Anterior cingulate cortex (tissue), 58 donors: ENCODE measurements around the gene MGST2.

ENCODE experiments used
- DNase-seq, 58 donors: peaks; one replicate each; lab custom pipeline; 2025; lab: John Stamatoyannopoulos, UW

The MGST2 gene

DNA sequence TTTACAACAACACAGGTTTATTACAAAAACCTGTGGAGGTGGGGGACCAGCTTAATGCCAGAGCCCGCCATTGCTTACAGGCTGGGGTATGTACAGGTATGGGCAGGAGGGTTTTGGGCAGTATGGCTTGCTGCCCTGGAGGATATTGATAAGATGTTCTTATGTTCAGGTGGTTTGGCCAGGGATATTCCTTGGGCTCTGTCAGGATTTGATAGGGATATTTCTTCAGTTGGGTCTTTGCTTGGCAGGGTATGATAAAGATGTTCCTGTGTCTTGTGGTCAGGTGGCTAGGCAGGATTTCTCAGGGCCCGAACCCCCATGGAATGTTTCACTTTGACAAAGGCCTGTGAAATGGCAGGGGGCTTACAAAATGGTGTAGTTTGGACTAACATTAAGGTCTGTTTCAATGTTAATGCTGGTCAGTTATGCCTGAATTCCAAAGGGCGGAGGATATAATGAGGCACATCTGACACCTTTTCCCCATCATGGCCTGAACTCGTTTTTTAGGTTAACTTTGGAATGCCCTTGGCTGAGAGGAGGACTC is 3.1 kb downstream of the MGST2 start:
- no peak for DNase-seq

DNA sequence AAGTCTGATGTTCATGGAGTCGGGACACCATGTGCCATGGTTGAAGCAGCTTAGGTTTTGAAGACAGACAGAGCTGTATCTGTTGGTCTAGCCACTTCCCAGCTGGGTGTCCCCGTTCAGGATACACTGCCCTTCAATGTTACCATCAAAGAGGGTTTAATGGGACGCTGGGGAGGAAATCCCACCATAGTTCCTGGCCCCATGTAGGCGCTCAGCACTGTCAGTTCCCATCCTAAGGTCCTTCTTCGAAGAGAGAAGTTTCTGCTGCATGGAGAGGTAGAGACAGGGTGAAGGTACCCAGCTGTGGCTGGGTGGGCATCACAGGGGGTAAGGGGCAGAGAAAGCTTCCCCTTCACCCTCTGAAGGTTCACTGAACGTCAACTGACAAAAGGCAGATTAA is 3.7 kb downstream of the MGST2 start:
- DNase-seq, result no peak

DNA sequence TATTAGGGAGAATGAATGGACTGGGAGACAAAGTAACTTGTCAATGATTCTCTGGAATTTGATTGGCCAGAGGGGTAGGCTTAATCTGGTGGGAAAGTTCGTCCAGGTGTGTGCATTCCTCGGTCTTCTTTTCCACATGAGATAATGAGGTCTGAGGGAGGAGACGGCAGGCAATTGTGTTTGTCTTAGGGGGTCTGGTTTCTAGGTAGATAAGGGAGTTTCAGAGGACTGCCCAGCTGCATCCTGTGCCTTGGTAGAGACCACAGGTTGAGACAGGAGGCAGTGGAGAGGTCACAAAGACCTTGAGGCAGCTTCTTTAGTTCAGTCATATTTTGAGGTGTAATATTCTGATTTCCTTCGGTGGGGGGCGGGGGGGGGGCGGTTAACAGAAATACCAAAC is 4.3 kb downstream of the MGST2 start:
- no peak for DNase-seq

DNA sequence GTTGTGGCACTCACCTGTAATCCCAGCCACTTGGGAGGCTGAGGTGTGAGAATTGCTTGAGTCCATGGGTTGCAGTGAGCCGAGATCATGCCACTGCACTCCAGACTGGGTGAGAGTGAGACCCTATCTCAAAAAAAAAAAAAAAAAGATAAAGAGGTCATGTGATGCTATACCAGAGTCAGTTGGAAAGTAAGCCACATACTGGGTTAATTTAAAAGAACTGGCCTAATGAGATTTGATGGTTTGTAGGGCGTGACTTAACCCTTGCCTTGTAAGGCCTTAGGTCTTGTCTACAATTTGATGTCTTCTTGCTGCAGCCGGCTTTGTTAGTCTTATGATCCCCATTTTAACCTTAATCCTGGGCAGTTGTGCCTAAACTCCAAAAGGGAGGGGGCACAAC is 5.2 kb downstream of the MGST2 start:
- DNase-seq, result no peak

DNA sequence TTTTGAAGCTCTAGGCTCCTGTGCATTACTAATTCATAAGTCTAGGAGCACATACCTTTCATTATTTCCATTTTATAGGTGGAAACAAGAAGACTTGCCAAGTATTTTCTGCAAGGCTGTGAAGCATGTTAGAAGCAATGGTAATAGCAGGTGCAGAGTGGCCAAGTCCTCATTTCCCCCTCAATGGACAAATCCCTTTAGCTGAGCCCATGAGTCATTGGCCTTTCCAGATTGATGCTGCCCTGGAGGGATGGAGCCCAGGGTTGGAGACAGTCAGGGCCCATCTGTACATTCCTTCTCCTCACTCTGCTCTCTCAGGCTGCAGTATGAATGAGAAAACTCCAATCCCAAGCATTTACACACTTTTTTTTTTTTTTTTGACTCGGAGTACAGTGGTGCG is 6.6 kb downstream of the MGST2 start:
- DNase-seq, result no peak

DNA sequence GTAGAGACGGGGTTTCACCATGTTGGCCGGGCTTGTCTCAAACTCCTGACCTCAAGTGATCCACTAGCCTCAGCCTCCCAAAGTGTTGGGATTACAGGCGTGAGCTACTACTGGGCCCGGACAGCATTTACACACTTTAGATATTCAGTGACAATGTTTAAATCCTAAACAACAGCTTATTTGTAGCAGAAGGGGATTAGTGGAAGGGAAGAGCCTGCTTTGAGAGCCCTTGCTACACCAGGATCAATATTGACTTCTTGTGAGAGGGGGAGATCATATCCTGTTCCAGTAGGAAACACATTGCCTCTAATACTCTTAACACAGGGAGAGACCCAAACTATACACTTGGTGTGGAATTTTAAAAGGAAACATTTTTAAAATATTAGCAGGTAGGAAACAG is 7.1 kb downstream of the MGST2 start:
- no peak for DNase-seq

DNA sequence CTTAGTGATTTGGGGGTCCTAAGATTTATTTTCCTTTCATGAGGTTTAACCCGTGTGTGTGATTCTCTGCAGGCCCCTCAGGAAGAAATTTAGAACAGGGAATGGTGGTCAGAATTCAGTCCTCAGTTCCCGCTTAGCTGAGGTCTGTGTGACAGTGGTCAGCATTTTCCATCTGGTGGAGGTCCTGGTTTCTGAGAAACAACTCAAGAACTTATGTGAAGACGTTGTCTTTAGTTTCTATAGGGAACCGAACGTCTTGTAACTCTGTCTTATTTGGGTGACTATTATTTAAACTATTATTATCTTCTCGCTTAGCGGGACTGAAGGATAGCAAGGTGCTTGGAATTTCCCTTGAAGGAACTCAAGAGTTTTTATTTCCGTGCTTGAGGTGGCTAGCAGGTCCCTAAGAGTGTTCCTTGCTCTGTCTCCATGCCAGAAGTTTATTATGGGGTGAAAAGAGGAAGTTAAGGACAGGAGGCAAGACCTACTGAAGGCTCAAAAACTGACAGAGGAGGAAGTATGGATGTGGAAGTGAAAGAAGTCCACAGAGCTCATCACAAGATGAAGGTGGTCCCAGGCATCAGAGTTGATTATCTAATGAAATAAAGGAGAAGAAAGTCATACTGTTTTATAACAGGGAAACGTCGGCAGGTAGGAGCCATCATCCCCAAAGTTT is 9.4 kb downstream of the MGST2 start:
- peak in 2 of 58 donors; percentile 19 to 52 for DNase-seq

DNA sequence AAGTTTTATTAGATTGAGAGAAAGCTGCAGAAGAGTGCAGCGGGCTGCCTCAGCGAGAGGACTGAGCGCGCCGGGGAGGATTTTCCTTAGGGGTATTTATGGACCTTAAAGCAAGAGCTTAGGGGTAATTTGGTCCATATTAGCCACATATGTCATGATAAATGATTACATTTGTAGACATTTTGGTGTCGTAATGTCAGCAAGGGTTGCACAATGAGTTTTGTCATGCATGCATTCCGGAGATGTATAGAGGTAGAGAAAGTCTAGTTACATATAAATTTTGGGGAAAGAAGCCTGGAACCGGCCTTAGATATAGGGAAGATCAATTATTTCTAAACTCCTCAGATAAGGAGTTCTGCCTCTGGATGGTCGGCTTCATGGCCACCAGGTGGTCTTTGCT is 10.0 kb downstream of the MGST2 start:
- DNase-seq, result no peak

DNA sequence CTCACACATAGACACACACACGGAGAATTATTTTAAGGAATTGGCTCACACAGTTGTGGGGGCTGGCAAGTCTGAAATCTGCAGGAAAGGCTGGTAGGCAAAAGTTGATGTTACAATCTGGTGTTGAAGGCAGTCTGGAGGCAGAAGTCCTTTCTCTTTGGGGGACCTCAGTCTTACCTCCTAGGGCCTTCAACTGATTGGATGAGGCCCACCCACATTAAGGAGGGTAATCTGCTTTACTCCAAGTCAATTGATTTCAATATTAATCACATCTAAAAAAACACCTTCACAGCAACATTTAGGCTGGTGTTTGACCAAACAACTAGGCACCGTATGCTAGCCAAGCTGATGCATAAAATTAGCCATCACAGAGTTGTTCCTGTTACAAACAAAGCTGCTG is 10.7 kb downstream of the MGST2 start:
- DNase-seq, result peak in 3 of 58 donors; percentile 2 to 33 (median 6)

DNA sequence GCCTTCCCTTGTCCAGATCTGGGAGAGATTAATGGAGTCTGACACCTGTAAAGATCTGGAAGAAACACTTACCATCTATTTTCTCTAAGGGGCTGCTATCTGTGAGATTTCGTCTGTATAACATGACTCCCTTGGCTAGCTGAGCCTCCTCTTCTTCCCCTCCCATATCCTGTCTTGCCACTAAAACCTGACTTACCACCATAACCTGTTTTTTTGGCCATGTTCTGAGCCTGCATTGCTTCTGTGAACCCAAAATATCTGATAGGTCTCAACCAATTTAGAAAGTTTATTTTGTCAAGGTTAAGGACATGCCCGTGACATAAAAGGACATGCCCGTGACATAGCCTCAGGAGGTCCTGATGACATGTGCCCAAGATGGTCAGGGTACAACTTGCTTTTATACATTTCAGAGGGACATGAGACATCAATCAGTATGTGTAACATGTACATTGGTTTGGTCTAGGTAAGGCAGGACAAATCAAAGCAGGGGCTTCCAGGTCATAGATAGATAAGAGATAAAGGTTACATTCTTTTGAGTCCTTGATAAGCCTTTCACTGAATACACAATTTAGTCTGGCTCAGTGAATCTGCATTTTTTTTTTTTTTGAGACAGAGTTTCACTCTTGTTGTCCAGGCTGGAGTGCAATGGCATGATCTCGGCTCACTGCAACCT is 11.4 kb downstream of the MGST2 start:
- no peak for DNase-seq

DNA sequence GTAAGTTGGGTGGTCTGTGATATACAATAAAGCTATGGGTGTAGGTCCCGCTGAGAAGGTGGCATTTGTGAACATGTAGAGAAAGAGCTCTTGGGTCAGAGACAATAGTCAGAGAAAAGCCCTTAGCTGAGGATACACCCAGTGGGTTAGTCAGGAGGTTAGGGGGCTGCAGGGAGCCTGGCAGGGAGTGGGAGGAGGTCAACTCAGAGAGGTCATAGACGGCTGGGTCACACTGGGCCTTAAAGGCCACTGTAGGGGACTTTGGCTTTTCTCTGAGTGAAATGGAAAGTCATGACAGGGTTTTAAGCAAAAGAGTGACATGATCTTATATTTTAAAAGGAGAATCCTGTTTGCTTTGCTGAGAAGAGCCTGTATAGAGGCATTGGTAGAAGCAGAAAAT is 16.7 kb downstream of the MGST2 start:
- no peak for DNase-seq

DNA sequence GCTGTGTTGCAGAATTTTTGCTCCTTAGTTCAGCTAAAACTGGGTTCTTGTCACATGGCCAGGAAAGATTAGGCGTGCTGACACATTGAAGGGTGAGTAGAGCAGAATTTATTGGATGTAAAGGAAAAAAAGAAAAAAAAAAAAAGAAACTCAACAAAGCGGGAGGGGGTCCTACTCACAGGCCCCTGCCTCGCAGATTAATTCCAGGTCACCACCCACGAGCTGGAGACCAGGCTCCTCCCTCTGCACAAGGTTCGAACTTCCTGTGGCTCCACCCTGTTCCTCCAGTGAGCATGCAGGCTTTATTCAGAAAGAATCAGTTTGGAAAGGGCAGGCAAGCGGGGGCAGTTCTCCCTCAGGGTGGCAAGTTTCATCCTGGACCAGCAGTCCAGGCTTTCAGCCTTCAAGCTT is 17.1 kb downstream of the MGST2 start:
- DNase-seq, result no peak

DNA sequence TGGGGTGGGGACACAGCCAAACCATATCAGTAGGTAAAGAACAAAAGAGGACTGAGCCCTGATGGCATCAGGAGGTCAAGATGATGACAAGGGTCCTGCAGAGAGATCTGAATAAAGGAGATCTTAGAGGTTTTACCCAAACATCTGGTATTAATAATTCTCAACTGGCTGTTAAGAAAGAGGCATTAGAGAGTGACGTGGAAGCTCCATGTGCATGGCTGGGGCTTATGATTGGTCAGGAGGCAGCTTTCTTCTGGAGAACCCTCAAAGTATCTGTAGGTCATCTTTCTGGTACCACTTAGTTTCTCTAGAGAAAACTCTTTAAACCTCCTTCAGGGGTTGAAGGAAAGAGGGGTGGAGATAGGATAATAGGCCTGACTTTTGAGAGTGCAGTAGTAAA is 18.7 kb downstream of the MGST2 start:
- DNase-seq, result no peak

DNA sequence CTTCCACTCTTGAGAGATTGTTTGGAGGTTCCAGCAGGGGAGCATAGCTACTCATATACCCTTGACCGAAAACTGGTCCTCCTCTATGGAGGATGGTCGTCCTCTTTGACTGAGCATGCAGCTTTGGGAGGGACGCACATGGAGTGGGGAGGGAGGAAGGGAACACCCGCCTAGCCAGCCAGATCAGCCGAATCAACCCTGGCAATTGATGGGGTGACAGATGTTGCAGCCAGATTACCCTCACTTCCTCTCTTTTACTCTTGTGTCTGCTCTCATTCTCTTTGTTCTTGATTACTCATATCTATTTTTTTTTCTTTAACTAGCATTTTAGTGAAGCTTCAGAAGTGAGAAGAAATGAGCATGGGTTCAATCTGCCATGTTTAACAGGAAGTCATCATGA is 19.6 kb downstream of the MGST2 start:
- no peak for DNase-seq

DNA sequence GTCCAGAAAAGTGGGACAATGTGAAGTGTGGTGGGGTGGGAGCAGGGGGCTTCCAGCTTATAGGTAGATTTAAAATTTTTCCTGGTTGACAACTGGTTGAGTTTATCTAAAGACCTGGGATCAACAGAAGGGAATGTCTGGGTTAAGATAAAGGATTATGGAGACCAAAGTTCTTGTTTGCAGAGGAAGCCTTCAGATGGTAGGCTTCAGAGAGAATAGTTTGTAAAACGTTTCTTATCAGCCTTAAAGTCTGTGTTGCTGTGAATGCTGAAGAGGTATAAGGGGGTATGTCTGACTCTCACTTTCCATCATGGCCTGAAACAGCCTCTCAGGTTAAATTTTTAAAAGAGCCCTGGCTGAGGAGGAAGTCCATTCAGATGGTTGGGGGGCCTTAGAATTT is 20.5 kb downstream of the MGST2 start:
- DNase-seq, result no peak

DNA sequence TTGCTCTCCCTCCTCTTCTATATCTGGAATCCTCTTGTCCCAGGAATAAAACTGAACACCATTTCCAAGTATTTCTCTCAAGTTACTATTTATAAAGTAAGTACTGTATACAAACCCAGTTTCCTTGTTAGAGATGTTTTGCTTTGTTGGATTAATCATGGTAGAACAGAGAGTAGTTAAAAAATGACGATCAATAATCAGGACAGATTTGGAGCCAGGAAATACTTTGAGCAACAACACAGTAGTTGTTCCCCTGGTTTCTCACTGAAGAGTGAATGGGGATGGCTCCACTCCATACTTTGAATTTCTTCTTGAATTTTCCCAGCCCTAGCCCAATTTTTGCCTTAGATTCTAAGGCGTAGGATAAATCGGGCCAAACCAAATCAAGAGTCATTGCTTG is 21.4 kb downstream of the MGST2 start:
- no peak for DNase-seq

DNA sequence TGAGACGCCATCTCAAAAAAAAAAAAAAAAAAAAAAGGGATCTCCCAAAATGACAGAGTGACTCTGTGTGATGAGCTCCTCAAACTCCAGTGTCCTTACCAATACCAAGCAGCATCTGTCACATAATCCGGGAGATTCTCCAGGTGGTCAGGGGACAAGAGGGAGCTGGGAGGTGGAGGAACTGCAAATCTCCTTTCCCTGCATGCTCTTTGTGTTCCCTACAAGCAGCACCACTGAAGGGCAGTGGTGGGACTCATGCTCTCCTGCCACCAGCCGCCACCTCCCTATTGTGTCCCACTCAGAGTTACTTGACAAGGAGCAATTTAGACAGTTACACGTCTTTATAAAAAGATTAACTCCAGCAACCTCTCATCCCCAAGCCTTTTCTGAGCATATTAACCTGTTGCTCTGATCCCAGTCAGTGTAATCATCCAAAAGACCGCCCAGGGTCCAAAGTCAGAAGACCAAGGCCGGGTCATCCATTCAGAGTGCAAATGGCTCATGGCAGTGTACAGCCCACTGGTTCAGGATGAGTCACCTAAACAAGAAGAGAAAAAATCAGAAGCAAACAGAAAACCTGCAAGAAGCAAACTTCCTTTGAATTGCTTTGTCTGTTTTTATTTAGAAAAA is 23.6 kb downstream of the MGST2 start:
- no peak for DNase-seq

DNA sequence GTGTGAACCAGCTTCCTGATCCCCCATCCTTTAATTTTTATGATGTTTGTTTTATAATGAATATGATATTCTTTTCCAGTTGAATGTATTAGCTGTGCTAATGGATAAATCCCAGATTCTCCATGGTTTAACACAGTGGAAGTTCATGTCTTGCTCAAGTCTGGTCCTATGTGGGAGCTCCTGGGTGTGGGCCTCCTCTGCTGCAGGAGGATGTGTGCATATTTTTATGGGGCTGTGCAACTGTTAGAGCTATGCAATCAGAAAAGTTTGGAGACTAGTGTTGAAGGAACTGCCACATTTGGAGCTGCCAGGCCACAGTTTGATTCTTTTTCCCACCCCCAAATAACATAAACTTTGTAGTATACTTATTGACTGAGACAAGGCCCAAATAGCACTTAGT is 24.8 kb downstream of the MGST2 start:
- no peak for DNase-seq

DNA sequence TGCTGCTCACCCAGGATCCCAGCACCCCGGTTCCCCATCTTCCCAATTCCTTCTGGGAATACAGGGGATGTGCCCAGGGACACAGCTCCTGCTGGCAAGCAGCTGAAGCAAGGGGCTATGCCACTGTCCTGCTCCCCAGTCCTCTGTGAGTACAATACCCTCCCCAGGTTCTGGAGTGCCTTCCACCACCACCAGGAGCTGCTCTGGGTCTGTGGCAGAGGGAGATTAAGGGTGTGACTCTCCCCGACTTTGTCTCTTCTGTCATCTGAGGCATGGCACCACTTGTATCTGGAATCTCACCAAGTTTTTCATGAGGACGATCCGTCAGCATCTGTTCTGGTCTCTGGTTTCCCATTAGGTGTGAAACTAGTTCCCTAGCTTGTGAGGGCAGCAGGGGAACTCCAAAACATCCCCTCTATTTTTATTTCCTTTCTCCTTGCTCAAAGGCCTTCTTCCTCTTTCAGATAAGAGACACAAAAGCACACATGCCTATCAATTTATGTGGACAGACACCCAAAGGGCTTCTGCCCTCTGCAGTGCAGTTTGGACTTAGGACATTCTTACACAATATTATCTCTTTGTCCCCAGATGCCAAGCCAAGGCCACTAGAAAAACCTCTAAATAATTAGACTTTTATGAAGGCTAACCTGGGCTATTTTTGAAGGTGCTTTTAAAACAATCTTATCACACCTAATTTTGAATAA is 26.8 kb downstream of the MGST2 start:
- DNase-seq, result peak in 1 of 58 donors; percentile 17

DNA sequence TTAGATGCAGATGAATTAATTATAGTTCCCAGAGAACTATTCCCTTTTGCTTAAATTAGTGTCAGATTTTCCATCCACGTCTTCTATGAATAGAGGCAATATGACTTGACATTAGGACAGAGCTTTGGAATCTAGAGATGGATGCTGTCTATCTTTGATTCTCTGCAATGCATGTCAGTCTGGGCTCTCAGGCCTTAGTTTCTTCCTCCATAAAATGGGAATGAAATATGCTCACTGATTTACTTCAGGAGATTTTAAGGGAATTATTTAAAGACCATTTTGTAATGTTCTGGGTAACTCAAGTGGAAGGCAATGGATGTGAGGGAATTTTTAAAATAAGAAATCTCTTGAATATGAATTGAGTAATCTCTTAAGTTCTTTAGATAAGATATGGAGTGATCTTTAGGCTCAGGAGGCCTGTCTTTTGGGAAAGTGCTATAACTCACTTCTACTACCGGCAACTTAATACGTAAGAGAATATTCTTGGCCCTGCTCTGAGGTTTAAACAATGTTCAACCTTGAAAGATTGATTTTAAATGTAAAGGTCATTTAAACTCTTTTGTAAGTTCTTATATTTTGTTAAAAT is 29.0 kb downstream of the MGST2 start:
- no peak for DNase-seq

DNA sequence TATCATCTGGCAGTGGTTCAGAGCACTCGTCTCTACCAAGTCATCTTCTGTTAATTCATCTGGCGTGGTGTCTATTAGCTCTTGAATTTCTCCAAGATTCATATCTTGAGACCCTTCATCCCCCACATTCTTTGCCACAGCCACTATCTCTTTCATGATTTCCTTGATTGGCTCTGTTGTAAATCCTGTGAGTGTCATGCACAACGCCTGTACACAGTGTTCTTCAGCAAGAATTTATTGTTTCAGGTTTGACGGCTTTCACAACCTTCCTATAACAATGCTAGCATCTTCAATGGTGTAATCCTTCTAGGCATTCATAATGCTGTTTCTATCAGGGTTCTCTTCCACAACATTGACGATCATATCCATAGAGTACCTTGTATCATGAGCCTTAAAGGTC is 30.9 kb downstream of the MGST2 start:
- DNase-seq, result no peak
